ENCODE results near the gene COG5. TPM values are rescaled to one million over a fixed set of nuclear protein-coding genes. Genes with fewer than 3 reads are reported as not detected.

Gene COG5
- total and polyA plus RNA-seq, 9 of the 15 experiments (the other 6 are each of a cell fraction or from before 2014, with no cell fraction given), result 15.3 to 75.1 (median 56.4) TPM

DNA sequence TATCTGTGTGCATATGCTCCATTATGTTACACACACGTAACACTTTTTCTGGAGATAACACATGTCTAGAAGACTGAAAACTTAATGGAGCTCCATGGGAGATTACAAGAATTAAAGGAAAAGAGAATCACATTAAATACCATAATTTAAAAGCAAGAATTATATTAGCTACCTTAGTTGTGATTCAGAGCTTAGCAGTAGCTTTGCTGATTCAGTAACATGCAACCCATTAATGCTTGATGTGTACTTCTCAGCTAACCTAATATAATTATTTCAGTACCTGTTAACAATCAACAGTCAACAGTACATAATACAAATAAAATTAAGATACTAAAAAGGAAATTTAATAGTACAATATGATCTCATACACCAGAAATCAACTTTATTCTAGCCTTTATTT, 167.6 kb downstream of the COG5 start:
- BruUV-seq (replicated peaks), result no TSS peak
- POLR2A ChIA-PET, result interaction anchor here (0.5 to 2.2 kb wide), 3 partner anchors 9 to 259 kb away, joined by 3 to 18 read pairs (median 10); no protein-coding TSS in a partner anchor

DNA sequence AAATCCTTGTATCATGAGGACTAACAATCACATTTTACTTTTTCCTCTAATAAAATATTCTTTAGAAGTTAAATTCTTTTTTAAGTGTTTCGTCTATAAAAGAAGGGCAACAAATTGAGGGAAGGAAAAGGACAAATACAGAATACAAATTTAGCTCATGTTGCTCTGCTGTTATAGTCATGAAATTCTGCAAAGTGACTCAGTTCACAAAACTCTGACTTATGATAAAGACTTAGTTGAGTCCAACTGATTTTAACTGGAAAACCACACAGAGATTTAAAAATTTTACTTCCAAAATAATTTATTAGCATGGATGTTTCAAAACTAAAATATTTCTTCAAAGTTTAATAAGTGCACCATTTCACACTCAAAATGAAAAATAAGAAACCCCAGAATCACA, 168.9 kb downstream of the COG5 start:
- no peaks in the 10 kb centered on the region for H4K20me1 ChIP-seq (replicated peaks; ENCODE audit: control insufficient read depth, insufficient read depth, low read length)
- ATAC-seq (no peak), FAIRE-seq (no peak), DNase-seq (ENCODE audit: extremely low read depth in 1 of 4, low spot score in 3 of 4) (no peak)
- CTCF ChIA-PET (ENCODE audit: low intra/inter-chr PET ratio), result no interaction called here
- TF ChIP-seq HMG20B (CRISPR knock-in tag; IDR thresholded peaks at IDR 0.05) (no peak), NCOA4 (IDR thresholded peaks at IDR 0.05; ENCODE audit: partially characterized antibody) (no peak), PTBP1 (IDR thresholded peaks at IDR 0.05; ENCODE audit: low read depth, low read length) (no peak), ATF6 (CRISPR knock-in tag; IDR thresholded peaks at IDR 0.05) (no peak), ARID1B (IDR thresholded peaks at IDR 0.05) (no peak), GTF2A2 (tag; IDR thresholded peaks at IDR 0.05) (no peak), STAT5B (CRISPR knock-in tag; IDR thresholded peaks at IDR 0.05) (no peak), PTTG1 (tag; IDR thresholded peaks at IDR 0.05; ENCODE audit: low read depth) (no peak), ZSCAN29 (IDR thresholded peaks at IDR 0.05) (no peak), ARID2 (IDR thresholded peaks at IDR 0.05) (no peak)
- TF ChIP-seq, protein P1, sequence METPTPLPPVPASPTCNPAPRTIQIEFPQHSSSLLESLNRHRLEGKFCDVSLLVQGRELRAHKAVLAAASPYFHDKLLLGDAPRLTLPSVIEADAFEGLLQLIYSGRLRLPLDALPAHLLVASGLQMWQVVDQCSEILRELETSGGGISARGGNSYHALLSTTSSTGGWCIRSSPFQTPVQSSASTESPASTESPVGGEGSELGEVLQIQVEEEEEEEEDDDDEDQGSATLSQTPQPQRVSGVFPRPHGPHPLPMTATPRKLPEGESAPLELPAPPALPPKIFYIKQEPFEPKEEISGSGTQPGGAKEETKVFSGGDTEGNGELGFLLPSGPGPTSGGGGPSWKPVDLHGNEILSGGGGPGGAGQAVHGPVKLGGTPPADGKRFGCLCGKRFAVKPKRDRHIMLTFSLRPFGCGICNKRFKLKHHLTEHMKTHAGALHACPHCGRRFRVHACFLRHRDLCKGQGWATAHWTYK (CRISPR knock-in tag; IDR thresholded peaks at IDR 0.05), result no peak
- TF ChIP-seq, protein P2, sequence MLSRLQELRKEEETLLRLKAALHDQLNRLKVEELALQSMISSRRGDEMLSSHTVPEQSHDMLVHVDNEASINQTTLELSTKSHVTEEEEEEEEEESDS (CRISPR knock-in tag; IDR thresholded peaks at IDR 0.05), result no peak
- TF ChIP-seq, protein P3, sequence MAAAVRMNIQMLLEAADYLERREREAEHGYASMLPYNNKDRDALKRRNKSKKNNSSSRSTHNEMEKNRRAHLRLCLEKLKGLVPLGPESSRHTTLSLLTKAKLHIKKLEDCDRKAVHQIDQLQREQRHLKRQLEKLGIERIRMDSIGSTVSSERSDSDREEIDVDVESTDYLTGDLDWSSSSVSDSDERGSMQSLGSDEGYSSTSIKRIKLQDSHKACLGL (CRISPR knock-in tag; IDR thresholded peaks at IDR 0.05; ENCODE audit: borderline replicate concordance, poor library complexity, severe bottlenecking), result no peak
- H3K36me3 ChIP-seq (ENCODE audit: control insufficient read depth, insufficient read depth, low read length), result no peaks in the 10 kb centered on the region; the same call in 2 of the 3 replicates
- no peaks in the 10 kb centered on the region for H3K9me1 ChIP-seq (ENCODE audit: control insufficient read depth, insufficient read depth, low read length)
- no peak overlapping the region for H3K4me2 ChIP-seq (ENCODE audit: insufficient read depth, low read length)
- in situ Hi-C loops (cut with MboI) (no loop called here), intact Hi-C loops (cut with micrococcal nuclease) (no loop called here)
- no TSS peak for BruUV-seq (replicated peaks)
- no peaks in the 10 kb centered on the region for H3K79me2 ChIP-seq (ENCODE audit: control insufficient read depth, insufficient read depth, low read length)
- H3K4me3 ChIP-seq, result no peak overlapping the region
- POLR2A ChIA-PET, result no interaction called here
- no peak overlapping the region for H3K27ac ChIP-seq (ENCODE audit: extremely low read depth, low read depth, low read length)
- WGBS (ENCODE audit: insufficient coverage, low coverage, missing lambda C conversion rate), result 86% methylated on average over 1 of the region's 1 CpG
- no peak overlapping the region for H3K9ac ChIP-seq (ENCODE audit: insufficient read depth in 1 of 2, low read depth in 2 of 2, low read length in 2 of 2)
- no peaks in the 10 kb centered on the region for H3K27me3 ChIP-seq (ENCODE audit: control insufficient read depth in 2 of 2, insufficient read depth in 2 of 2, low read length in 2 of 2)
- no peak overlapping the region for H2AFZ ChIP-seq (ENCODE audit: low read depth, low read length)
- no peaks in the 10 kb centered on the region for H3K4me1 ChIP-seq (replicated peaks in 1 of 2; ENCODE audit: control insufficient read depth in 2 of 2, insufficient read depth in 2 of 2, low read length in 2 of 2)
- no peaks in the 10 kb centered on the region for H3K9me3 ChIP-seq (replicated peaks; ENCODE audit: control insufficient read depth, insufficient read depth, low read depth, low read length)

More for the DNA sequence above, 167.6 kb downstream of the COG5 start:
- Histone ChIP-seq H4K20me1 (replicated peaks; ENCODE audit: control insufficient read depth, insufficient read depth, low read length) (no peaks in the 10 kb centered on the region), H3K4me1 (replicated peaks in 1 of 2; ENCODE audit: control insufficient read depth in 2 of 2, insufficient read depth in 2 of 2, low read length in 2 of 2) (no peaks in the 10 kb centered on the region), H3K27me3 (ENCODE audit: control insufficient read depth in 2 of 2, insufficient read depth in 2 of 2, low read length in 2 of 2) (no peaks in the 10 kb centered on the region), H3K4me3 (no peak overlapping the region), H3K27ac (ENCODE audit: extremely low read depth, low read depth, low read length) (no peak overlapping the region), H3K9me3 (replicated peaks; ENCODE audit: control insufficient read depth, insufficient read depth, low read depth, low read length) (no peaks in the 10 kb centered on the region), H3K9me1 (ENCODE audit: control insufficient read depth, insufficient read depth, low read length) (no peaks in the 10 kb centered on the region), H3K9ac (ENCODE audit: insufficient read depth in 1 of 2, low read depth in 2 of 2, low read length in 2 of 2) (no peak overlapping the region), H2AFZ (ENCODE audit: low read depth, low read length) (no peak overlapping the region), H3K4me2 (ENCODE audit: insufficient read depth, low read length) (no peak overlapping the region), H3K36me3 (ENCODE audit: control insufficient read depth, insufficient read depth, low read length) (no peaks in the 10 kb centered on the region; the same call in 2 of the 3 replicates), H3K79me2 (ENCODE audit: control insufficient read depth, insufficient read depth, low read length) (no peaks in the 10 kb centered on the region)
- FAIRE-seq (no peak), ATAC-seq (no peak), DNase-seq (ENCODE audit: extremely low read depth in 1 of 4, low spot score in 3 of 4) (no peak)
- 97% methylated on average over 1 of the region's 1 CpG for WGBS (ENCODE audit: insufficient coverage, low coverage, missing lambda C conversion rate)
- intact Hi-C loops (cut with micrococcal nuclease) (no loop called here), in situ Hi-C loops (cut with MboI) (no loop called here)
- TF ChIP-seq CREBBP (IDR thresholded peaks at IDR 0.05; ENCODE audit: low read depth, low read length) (no peak), EGR1 (conservative IDR thresholded peaks at IDR 0.05) (no peak), POLR2H (tag; IDR thresholded peaks at IDR 0.05; ENCODE audit: low read depth) (0 out of 2 replicates have a peak, but pooled peaks have one; percentile 18)
- CTCF ChIA-PET (ENCODE audit: low intra/inter-chr PET ratio), result no interaction called here
